Caco-2 (cell line): Measurements from ENCODE around the gene IFIT2. TPM values are rescaled to one million over a fixed set of nuclear protein-coding genes. Genes with fewer than 3 reads are reported as not detected.
A peak's percentile ranks its signal among the peaks of the same experiment; 100 is the strongest.
"Not testable (repeated sequence)": the region's sequence is repeated elsewhere in the genome, so short reads cannot be mapped to it uniquely, and the experiment has no call there.

Source experiments
- BruUV-seq: library from RNA; stranded (reverse); fragments of 400-500 nt; replicated peaks from 2 replicates; lab custom pipeline; 2021; lab: Mats Ljungman, UMichigan
- CTCF ChIA-PET: fragments of 300-600 bp; sonication (Branson Sonifier 250); formaldehyde crosslinking; loops from one replicate; lab custom pipeline; 2022; ENCODE audit warnings: antibody characterized with exemption; lab: Charles Lee
- POLR2A ChIA-PET: fragments of 300-600 bp; sonication (Branson Sonifier 250); formaldehyde crosslinking; loops from one replicate; lab custom pipeline; 2022; ENCODE audit warnings: antibody characterized with exemption; lab: Charles Lee
- DNase-seq, 2 experiments: peaks; one replicate each; pipeline versions ENCODE4 v3.0.0 to v3.0.0-alpha.2; 2020 to 2022
- H3K27me3 ChIP-seq: replicated peaks from 2 replicates; pipeline ENCODE4 v1.6.0; 2011; ENCODE audit warnings: low read length; ENCODE audit not compliant: control insufficient read depth, insufficient read depth
- H3K36me3 ChIP-seq: 2 replicates; pipeline ENCODE4 v1.5.1; 2011; ENCODE audit warnings: low read length; ENCODE audit not compliant: control insufficient read depth, insufficient read depth
- H3K4me1 ChIP-seq: fragments of 250-450 bp; sonication (Bioruptor Pico); 2 replicates; pipeline ENCODE4 v1.5.1; 2020; ENCODE audit warnings: mild to moderate bottlenecking
- H3K4me3 ChIP-seq: 2 replicates; pipeline ENCODE4 v1.5.1; 2011; ENCODE audit warnings: low read depth, mild to moderate bottlenecking, control low read depth, low read length
- H3K9me3 ChIP-seq: fragments of 250-450 bp; sonication (Bioruptor Pico); 2 replicates; pipeline ENCODE4 v1.5.1; 2020; ENCODE audit warnings: mild to moderate bottlenecking, moderate library complexity
- H3K27ac Mint-ChIP-seq: one replicate; pipeline ENCODE4 v1.8.0; 2022; ENCODE audit warnings: mixed read lengths; ENCODE audit not compliant: unreplicated experiment
- H3K27me3 Mint-ChIP-seq: one replicate; pipeline ENCODE4 v1.8.0; 2022; ENCODE audit warnings: mixed read lengths; ENCODE audit not compliant: insufficient read depth, unreplicated experiment
- H3K36me3 Mint-ChIP-seq: one replicate; pipeline ENCODE4 v1.8.0; 2022; ENCODE audit warnings: mild to moderate bottlenecking, mixed read lengths; ENCODE audit not compliant: insufficient read depth, unreplicated experiment
- H3K4me1 Mint-ChIP-seq: one replicate; pipeline ENCODE4 v1.8.0; 2022; ENCODE audit warnings: low read depth, mixed read lengths; ENCODE audit not compliant: unreplicated experiment
- H3K4me3 Mint-ChIP-seq: one replicate; pipeline ENCODE4 v1.8.0; 2022; ENCODE audit warnings: mild to moderate bottlenecking, moderate library complexity, mixed read lengths; ENCODE audit not compliant: unreplicated experiment
- H3K9me3 Mint-ChIP-seq: one replicate; pipeline ENCODE4 v1.8.0; 2022; ENCODE audit warnings: mixed read lengths; ENCODE audit not compliant: unreplicated experiment
- intact Hi-C: fragments of 100-400 bp; cut with micrococcal nuclease; formaldehyde crosslinking; loops from one replicate; pipeline ENCODE4 v1.10.0; 2022; ENCODE audit not compliant: unreplicated experiment
- total RNA-seq: library from RNA; stranded (reverse); gene quantifications from 2 replicates; pipeline ENCODE4 v1.2.3, GENCODE V29; 2022
- TF ChIP-seq, protein P1 (sequence below), 2 experiments: fragments of 200-600 bp in 1 of 2; IDR thresholded peaks; 1 replicate in 1 of 2; 2 replicates in 1 of 2; pipeline versions ENCODE4 v1.5.1 to v1.8.0; 2011 to 2022; ENCODE audit warnings: antibody characterized with exemption in 1 of 2, control low read depth in 1 of 2, inconsistent platforms in 1 of 2, low read depth in 1 of 2, low read length in 1 of 2, mild to moderate bottlenecking in 1 of 2, moderate library complexity in 1 of 2; ENCODE audit not compliant: insufficient read depth in 1 of 2, severe bottlenecking in 1 of 2, unreplicated experiment in 1 of 2

Gene IFIT2
- total RNA-seq, 1 experiment from 2014 or later: 0.43 TPM

DNA sequence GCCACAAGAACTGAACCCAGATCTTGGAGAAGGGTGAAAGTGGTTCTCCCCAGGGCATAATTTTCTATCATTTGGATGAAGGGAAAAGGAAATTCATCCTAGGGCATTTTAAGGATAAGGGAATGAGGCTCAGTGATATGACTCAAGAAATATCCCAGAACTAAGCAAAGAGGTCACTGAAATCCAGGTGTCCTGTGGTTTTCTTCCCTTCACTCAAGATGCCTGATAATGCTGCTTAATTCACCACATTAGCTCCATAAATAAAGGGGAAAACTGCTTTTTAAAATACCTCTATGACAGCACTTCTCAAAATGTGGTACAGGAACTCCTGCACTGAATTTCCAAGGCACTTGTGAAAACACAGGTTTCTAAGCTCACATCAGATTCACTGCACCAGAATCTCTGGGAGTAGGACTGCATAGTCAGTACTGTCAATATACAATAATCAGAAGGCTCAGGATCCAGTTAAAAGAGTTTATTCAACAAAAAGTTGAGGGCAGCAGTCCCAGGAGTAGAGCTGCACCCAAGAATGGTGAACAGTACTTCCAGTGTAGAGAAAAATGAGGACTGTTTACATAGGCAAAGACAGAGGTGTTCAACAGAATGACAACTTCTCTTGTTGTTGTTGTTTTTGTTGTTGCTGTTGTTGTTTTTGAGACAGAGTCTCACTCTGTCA lies 28.8 kb downstream of the IFIT2 start:
- CTCF ChIA-PET: no interaction called here

DNA sequence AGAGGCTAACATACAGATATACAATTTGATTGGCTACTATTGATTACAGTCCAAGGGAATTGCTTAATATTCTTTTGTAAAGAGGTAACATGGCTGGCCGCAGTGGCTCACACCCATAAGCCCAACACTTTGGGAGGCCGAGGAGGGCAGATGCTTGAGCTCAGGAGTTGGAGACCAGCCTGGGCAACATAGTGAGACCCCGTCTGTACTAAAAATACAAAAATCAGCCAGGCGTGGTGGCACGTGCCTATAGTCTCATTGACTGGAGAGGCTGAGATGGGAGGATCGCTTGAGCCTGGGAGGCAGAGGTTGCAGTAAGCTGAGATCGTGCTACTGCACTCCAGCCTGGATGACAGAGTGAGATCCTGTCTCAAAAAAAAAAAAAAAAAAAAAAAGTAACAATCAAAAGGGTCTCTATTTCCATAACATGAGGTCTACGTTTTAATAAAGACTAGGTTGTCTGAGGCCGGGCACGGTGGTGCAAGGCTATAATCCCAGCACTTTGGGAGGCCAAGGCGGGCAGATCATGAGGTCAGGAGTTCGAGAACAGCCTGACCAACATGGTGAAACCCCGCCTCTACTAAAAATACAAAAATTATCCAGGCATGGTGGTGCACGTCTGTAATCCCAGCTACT lies 29.8 kb downstream of the IFIT2 start:
- H3K9me3 Mint-ChIP-seq, POLR2A ChIA-PET: not testable (repeated sequence)

More for the DNA sequence above, 28.8 kb downstream of the IFIT2 start:
- intact Hi-C loops: no loop called here
- no peaks in the 10 kb centered on the region; the same call in 1 of the 2 replicates for H3K9me3 ChIP-seq
- no TSS peak for BruUV-seq
- no peak overlapping the region for H3K27ac Mint-ChIP-seq
- H3K4me3 ChIP-seq: no peak overlapping the region
- H3K36me3 ChIP-seq: no peaks in the 10 kb centered on the region
- peaks cover 32% of the 10 kb centered on the region for H3K4me1 ChIP-seq
- TF ChIP-seq, protein P1, sequence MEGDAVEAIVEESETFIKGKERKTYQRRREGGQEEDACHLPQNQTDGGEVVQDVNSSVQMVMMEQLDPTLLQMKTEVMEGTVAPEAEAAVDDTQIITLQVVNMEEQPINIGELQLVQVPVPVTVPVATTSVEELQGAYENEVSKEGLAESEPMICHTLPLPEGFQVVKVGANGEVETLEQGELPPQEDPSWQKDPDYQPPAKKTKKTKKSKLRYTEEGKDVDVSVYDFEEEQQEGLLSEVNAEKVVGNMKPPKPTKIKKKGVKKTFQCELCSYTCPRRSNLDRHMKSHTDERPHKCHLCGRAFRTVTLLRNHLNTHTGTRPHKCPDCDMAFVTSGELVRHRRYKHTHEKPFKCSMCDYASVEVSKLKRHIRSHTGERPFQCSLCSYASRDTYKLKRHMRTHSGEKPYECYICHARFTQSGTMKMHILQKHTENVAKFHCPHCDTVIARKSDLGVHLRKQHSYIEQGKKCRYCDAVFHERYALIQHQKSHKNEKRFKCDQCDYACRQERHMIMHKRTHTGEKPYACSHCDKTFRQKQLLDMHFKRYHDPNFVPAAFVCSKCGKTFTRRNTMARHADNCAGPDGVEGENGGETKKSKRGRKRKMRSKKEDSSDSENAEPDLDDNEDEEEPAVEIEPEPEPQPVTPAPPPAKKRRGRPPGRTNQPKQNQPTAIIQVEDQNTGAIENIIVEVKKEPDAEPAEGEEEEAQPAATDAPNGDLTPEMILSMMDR (IDR thresholded peaks at IDR 0.05; ENCODE audit: insufficient read depth in 1 of 2, low read depth in 1 of 2, low read length in 1 of 2, severe bottlenecking in 1 of 2, unreplicated experiment in 1 of 2): no peak
- peaks cover 18% of the 10 kb centered on the region for H3K4me1 Mint-ChIP-seq
- no peak for DNase-seq
- POLR2A ChIA-PET: no interaction called here
- no peak overlapping the region for H3K4me3 Mint-ChIP-seq
- no peaks in the 10 kb centered on the region for H3K9me3 Mint-ChIP-seq
- H3K36me3 Mint-ChIP-seq: no peaks in the 10 kb centered on the region
- H3K27me3 Mint-ChIP-seq: no peaks in the 10 kb centered on the region
- no peaks in the 10 kb centered on the region for H3K27me3 ChIP-seq

DNA sequence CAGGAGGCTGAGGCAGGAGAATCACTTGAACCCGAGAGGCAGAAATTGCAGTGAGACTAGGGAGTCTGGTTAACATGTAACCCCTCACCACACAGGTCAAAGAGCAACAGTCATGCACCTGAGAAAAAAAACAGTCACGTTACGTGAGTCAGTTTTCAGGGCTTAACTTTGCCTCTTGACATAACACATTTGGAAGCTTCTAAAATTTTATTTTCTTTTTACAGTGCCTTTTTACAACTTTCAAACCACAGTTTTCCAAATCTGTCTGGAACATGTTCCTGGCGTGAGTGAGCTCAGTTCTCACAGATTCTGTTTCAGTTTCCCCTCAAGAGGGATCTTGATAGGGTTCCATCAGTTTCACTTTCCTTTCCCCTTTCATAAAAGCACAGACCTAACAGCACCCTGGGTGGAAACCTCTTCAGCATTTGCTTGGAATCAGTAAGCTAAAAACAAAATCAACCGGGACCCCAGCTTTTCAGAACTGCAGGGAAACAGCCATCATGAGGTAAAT lies 30.3 kb downstream of the IFIT2 start:
- ChIA-PET CTCF (interaction anchor here (0.5 kb wide), 1 partner anchor 33 kb away, joined by 3 read pairs; no protein-coding TSS in a partner anchor), POLR2A (interaction anchor here (0.5 kb wide), 1 partner anchor 18 kb away, joined by 3 read pairs; no protein-coding TSS in a partner anchor)
- Histone ChIP-seq H3K9me3 (no peaks in the 10 kb centered on the region; the same call in 1 of the 2 replicates), H3K4me3 (peak overlapping the region; percentile 0; the same call in 1 of the 2 replicates), H3K27me3 (no peaks in the 10 kb centered on the region), H3K4me1 (peaks cover 32% of the 10 kb centered on the region), H3K36me3 (no peaks in the 10 kb centered on the region)
- DNase-seq: peak in 1 of 2 experiments; percentile 10
- Mint-ChIP-seq H3K36me3 (no peaks in the 10 kb centered on the region), H3K4me1 (peaks cover 18% of the 10 kb centered on the region), H3K27ac (peak overlapping the region; percentile 65), H3K27me3 (no peaks in the 10 kb centered on the region), H3K9me3 (no peaks in the 10 kb centered on the region), H3K4me3 (peak overlapping the region; percentile 41)
- TF ChIP-seq, protein P1 (IDR thresholded peaks at IDR 0.05; ENCODE audit: insufficient read depth in 1 of 2, low read depth in 1 of 2, low read length in 1 of 2, severe bottlenecking in 1 of 2, unreplicated experiment in 1 of 2): no peak
- no TSS peak for BruUV-seq
- intact Hi-C loops: loop anchor here (1.0 kb wide), 1 partner anchor 20 kb away; no protein-coding TSS in a partner anchor

More for the DNA sequence above, 29.8 kb downstream of the IFIT2 start:
- H3K4me1 ChIP-seq: peaks cover 32% of the 10 kb centered on the region
- H3K9me3 ChIP-seq, H3K27me3 ChIP-seq, DNase-seq, H3K4me3 ChIP-seq, H3K36me3 ChIP-seq, BruUV-seq, H3K36me3 Mint-ChIP-seq, H3K27me3 Mint-ChIP-seq: not testable (repeated sequence)
- CTCF ChIA-PET: interaction anchor here (0.5 kb wide), 1 partner anchor 33 kb away, joined by 3 read pairs; no protein-coding TSS in a partner anchor
- Mint-ChIP-seq H3K4me3 (peak overlapping the region; percentile 41), H3K4me1 (peaks cover 18% of the 10 kb centered on the region), H3K27ac (peak overlapping the region; percentile 65)
- intact Hi-C loops: loop anchor here (1.0 kb wide), 1 partner anchor 21 kb away; no protein-coding TSS in a partner anchor
